Loucy (cell line): ENCODE data around the gene MEIOSIN.

ENCODE experiments used
- H2AFZ ChIP-seq: fragments of 200-600 bp; sonication (generic); 2 replicates; pipeline ENCODE4 v1.6.0; 2016; ENCODE audit warnings: antibody characterized with exemption, mild to moderate bottlenecking, low read length, moderate library complexity
- H3F3A ChIP-seq: fragments of 200-600 bp; 2 replicates; pipeline ENCODE4 v1.6.0; 2016; ENCODE audit warnings: antibody characterized with exemption, low read depth, mild to moderate bottlenecking
- H3K27me3 ChIP-seq: fragments of 200-600 bp; sonication (generic); 2 replicates; pipeline ENCODE4 v1.6.1; 2014; ENCODE audit warnings: low read length, mild to moderate bottlenecking; ENCODE audit not compliant: insufficient read depth, poor library complexity, severe bottlenecking
- H3K36me3 ChIP-seq: fragments of 200-600 bp; sonication (generic); 2 replicates; pipeline ENCODE4 v1.6.1; 2016; ENCODE audit warnings: low read length; ENCODE audit not compliant: insufficient read depth
- H3K4me1 ChIP-seq: fragments of 200-600 bp; sonication (generic); 2 replicates; pipeline ENCODE4 v1.5.1; 2014; ENCODE audit warnings: low read length, mild to moderate bottlenecking; ENCODE audit not compliant: insufficient read depth, poor library complexity, severe bottlenecking
- H3K4me2 ChIP-seq: fragments of 200-600 bp; sonication (generic); 2 replicates; pipeline ENCODE4 v1.6.0; 2014; ENCODE audit warnings: antibody characterized with exemption, low read length, low read depth, mild to moderate bottlenecking; ENCODE audit not compliant: poor library complexity, severe bottlenecking
- H3K4me3 ChIP-seq: fragments of 200-600 bp; sonication (generic); 2 replicates; pipeline ENCODE4 v1.5.1; 2014; ENCODE audit warnings: low read length, mild to moderate bottlenecking, mixed read lengths; ENCODE audit not compliant: poor library complexity, severe bottlenecking
- H3K79me2 ChIP-seq: fragments of 200-600 bp; sonication (generic); 2 replicates; pipeline ENCODE4 v1.6.1; 2014; ENCODE audit warnings: low read length; ENCODE audit not compliant: insufficient read depth
- H3K9ac ChIP-seq: fragments of 200-600 bp; sonication (generic); 2 replicates; pipeline ENCODE4 v1.6.0; 2014; ENCODE audit warnings: mild to moderate bottlenecking, low read depth, low read length, moderate library complexity; ENCODE audit not compliant: poor library complexity, severe bottlenecking
- H3K9me2 ChIP-seq: fragments of 200-600 bp; sonication (generic); replicated peaks from 2 replicates; pipeline ENCODE4 v1.6.1; 2016; ENCODE audit warnings: low read depth, low read length, mixed read lengths
- H3K9me3 ChIP-seq: fragments of 200-600 bp; sonication (generic); 2 replicates; pipeline ENCODE4 v1.6.1; 2014; ENCODE audit warnings: mild to moderate bottlenecking, antibody characterized with exemption, low read length, low read depth; ENCODE audit not compliant: insufficient read depth
- H4K20me1 ChIP-seq: fragments of 200-600 bp; sonication (generic); 2 replicates; pipeline ENCODE4 v1.6.0; 2014; ENCODE audit warnings: antibody characterized with exemption, low read length, mild to moderate bottlenecking; ENCODE audit not compliant: insufficient read depth, poor library complexity, severe bottlenecking
- CTCF ChIP-seq: fragments of 200-600 bp; sonication (generic); conservative IDR thresholded peaks from 2 replicates; pipeline ENCODE4 v1.5.1; 2014; ENCODE audit warnings: mild to moderate bottlenecking, antibody characterized with exemption, low read length
- EZH2phosphoT487 ChIP-seq: fragments of 200-600 bp; IDR thresholded peaks from 2 replicates; pipeline ENCODE4 v1.6.1; 2018; ENCODE audit warnings: antibody characterized with exemption, mild to moderate bottlenecking, moderate library complexity, borderline replicate concordance

Gene MEIOSIN

DNA sequence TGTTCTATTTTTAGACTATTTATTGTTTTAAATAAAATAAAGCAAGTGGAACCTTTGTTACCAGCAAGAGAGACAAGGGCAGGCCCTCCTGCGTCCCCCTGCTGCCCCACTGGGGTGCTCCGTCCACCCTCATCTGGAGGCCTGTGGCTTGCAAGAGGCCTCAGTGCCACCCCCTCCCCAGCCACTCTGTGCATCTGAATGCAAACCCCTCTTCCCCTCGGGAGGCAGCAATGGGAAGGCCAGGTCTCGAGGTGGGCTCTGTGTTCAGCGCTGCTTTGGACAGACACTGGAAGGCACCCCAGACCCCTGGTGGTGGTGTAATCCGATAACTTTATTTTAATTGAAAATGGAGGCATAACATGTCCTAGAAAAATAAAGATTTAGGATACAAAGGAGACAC, 31.2 kb downstream of the MEIOSIN start:
- Histone ChIP-seq H3K27me3 (no peaks in the 10 kb centered on the region), H2AFZ (no peak overlapping the region), H3F3A (no peaks in the 10 kb centered on the region), H3K9me2 (no peaks in the 10 kb centered on the region), H3K4me3 (no peak overlapping the region), H4K20me1 (no peaks in the 10 kb centered on the region), H3K36me3 (no peaks in the 10 kb centered on the region), H3K9ac (no peak overlapping the region), H3K9me3 (no peaks in the 10 kb centered on the region), H3K4me2 (no peak overlapping the region), H3K4me1 (peaks cover 4% of the 10 kb centered on the region), H3K79me2 (peaks cover 9% of the 10 kb centered on the region)
- TF ChIP-seq CTCF = no peak

GRCh38 chr19:45764945-45765701, 31.9 kb downstream of the MEIOSIN start:
- Histone ChIP-seq H2AFZ (no peak overlapping the region), H3K9me2 (no peaks in the 10 kb centered on the region), H3F3A (no peaks in the 10 kb centered on the region), H3K4me1 (peaks cover 4% of the 10 kb centered on the region), H3K9ac (no peak overlapping the region), H4K20me1 (no peaks in the 10 kb centered on the region), H3K4me3 (no peak overlapping the region), H3K27me3 (no peaks in the 10 kb centered on the region), H3K4me2 (no peak overlapping the region), H3K9me3 (no peaks in the 10 kb centered on the region), H3K36me3 (no peaks in the 10 kb centered on the region), H3K79me2 (peaks cover 9% of the 10 kb centered on the region)
- TF ChIP-seq EZH2phosphoT487 (no peak), CTCF (no peak)

- TF ChIP-seq EZH2phosphoT487 (no peak), CTCF (no peak)
- Histone ChIP-seq H3K4me3 (no peak overlapping the region), H3F3A (no peaks in the 10 kb centered on the region), H3K9ac (no peak overlapping the region), H3K36me3 (no peaks in the 10 kb centered on the region), H3K27me3 (no peaks in the 10 kb centered on the region), H2AFZ (no peak overlapping the region), H3K9me2 (no peaks in the 10 kb centered on the region), H4K20me1 (no peaks in the 10 kb centered on the region), H3K79me2 (peaks cover 9% of the 10 kb centered on the region), H3K4me1 (peaks cover 4% of the 10 kb centered on the region), H3K9me3 (no peaks in the 10 kb centered on the region), H3K4me2 (no peak overlapping the region)
Measured at GRCh38 chr19:45765702-45766295, 32.6 kb downstream of the MEIOSIN start.
